H1 (cell line): ENCODE data around the gene ENAH. TPM values are rescaled to one million over a fixed set of nuclear protein-coding genes. Genes with fewer than 3 reads are reported as not detected.

Experiments used
- ASH2L ChIP-seq: fragments of 200-600, 300-600 bp; sonication (generic); IDR thresholded peaks from one replicate; pipeline ENCODE4 v1.7.1; 2017; ENCODE audit warnings: low read length
- ATF2 ChIP-seq: IDR thresholded peaks from 2 replicates; pipeline ENCODE4 v1.6.1; 2012; ENCODE audit warnings: low read length, inconsistent platforms
- BRCA1 ChIP-seq: IDR thresholded peaks from 2 replicates; pipeline ENCODE4 v1.6.1; 2012; ENCODE audit warnings: low read depth, low read length, improper control_type of control experiment
- E2F6 ChIP-seq: IDR thresholded peaks from 2 replicates; pipeline ENCODE4 v1.6.1; 2012; ENCODE audit warnings: inconsistent platforms
- GTF2F1 ChIP-seq: IDR thresholded peaks from 2 replicates; pipeline ENCODE4 v1.6.1; 2012; ENCODE audit warnings: low read depth, low read length, improper control_type of control experiment, borderline replicate concordance
- POLR2A ChIP-seq, 2 experiments: IDR thresholded peaks; 1 replicate in 1 of 2; 2 replicates in 1 of 2; pipeline ENCODE4 v1.6.1; 2011; ENCODE audit warnings: low read depth in 2 of 2, low read length in 2 of 2, mild to moderate bottlenecking in 2 of 2; ENCODE audit errors: control extremely low read depth in 1 of 2
- RNF2 ChIP-seq: fragments of 200-900, 300-1000 bp; sonication (generic); IDR thresholded peaks from 2 replicates; pipeline ENCODE4 v1.7.1; 2016; ENCODE audit warnings: borderline replicate concordance, low read depth, mild to moderate bottlenecking, antibody characterized with exemption, low read length; ENCODE audit not compliant: poor library complexity, severe bottlenecking; ENCODE audit errors: missing control alignments
- SUZ12 ChIP-seq: fragments of 200-600 bp; sonication (generic); IDR thresholded peaks from 2 replicates; pipeline ENCODE4 v1.6.1; 2012; ENCODE audit warnings: mild to moderate bottlenecking, inconsistent platforms, low read length, moderate library complexity, mixed read lengths
- ZNF274 ChIP-seq: IDR thresholded peaks from 2 replicates; pipeline ENCODE4 v1.7.0; 2012; ENCODE audit warnings: low read length, borderline replicate concordance; ENCODE audit errors: extremely low read depth
- polyA plus RNA-seq, 7 experiments: library from polyadenylated mRNA; depleted of rRNA in 3 of 7; stranded (reverse) in 5 of 7; unstranded in 2 of 7; fragments of >200 nt in 5 of 7; fragments of 200-250 nt in 2 of 7; gene quantifications; 1 replicate in 5 of 7; 2 replicates in 1 of 7; 4 replicates in 1 of 7; pipeline versions ENCODE4 v1.2.1 to v1.2.3, GENCODE V29; 2011 to 2013; ENCODE audit warnings: missing spikeins in 2 of 7, mixed read lengths in 2 of 7
- total RNA-seq: library from RNA; stranded (reverse); fragmentation: NEBNext Ultra II Directional; extraction: Animal tissue kit (Norgen Biotek cat#: 25700); gene quantifications from 2 replicates; pipeline ENCODE4 v1.2.1, GENCODE V29; 2021

The ENAH gene
- total and polyA plus RNA-seq, 2 of the 8 experiments (the other 6 are each of a cell fraction or from before 2014, with no cell fraction given): 39.1 to 335 TPM

GRCh38 chr1:225653463-225654276 lies 747 bp upstream of the ENAH start (continued):
- no peak for TF ChIP-seq ATF2
- TF ChIP-seq BRCA1: no peak
- 0 out of 2 replicates have a peak, but pooled peaks have one; percentile 27 for TF ChIP-seq SUZ12
- no peak for TF ChIP-seq ZNF274
- TF ChIP-seq RNF2: no peak
- peak; percentile 72 to 75; a peak in 2 of 3 replicates for TF ChIP-seq POLR2A (IDR thresholded peaks at IDR 0.05; ENCODE audit: control extremely low read depth in 1 of 2, low read depth in 2 of 2, low read length in 2 of 2)
- TF ChIP-seq E2F6: no peak
- peak; percentile 77 for TF ChIP-seq ASH2L
- no peak for TF ChIP-seq GTF2F1
